ENCODE data around the gene ADCY2.

The ADCY2 gene

GRCh38 chr5:7517006-7517405, 121.1 kb downstream of the ADCY2 start:
- no peaks in the 10 kb centered on the region for H3K27me3 Mint-ChIP-seq
- no peaks in the 10 kb centered on the region for H3K36me3 Mint-ChIP-seq (ENCODE audit: insufficient read depth)
- H3K9me3 Mint-ChIP-seq = peaks cover 2 to 18% of the 10 kb centered on the region in 2 donors
- no peak for ATAC-seq (replicated peaks)
- H3K4me1 Mint-ChIP-seq (ENCODE audit: low read depth in 2 of 2) = no peaks in the 10 kb centered on the region
- no peak for DNase-seq
- H3K27ac Mint-ChIP-seq = no peak overlapping the region
- no peak overlapping the region for H3K4me3 Mint-ChIP-seq

GRCh38 chr5:7518947-7519560, 123.1 kb downstream of the ADCY2 start:
- Mint-ChIP-seq H3K27ac (no peak overlapping the region), H3K4me1 (ENCODE audit: low read depth in 2 of 2) (no peaks in the 10 kb centered on the region), H3K9me3 (peaks cover 6 to 14% of the 10 kb centered on the region in 2 donors), H3K27me3 (no peaks in the 10 kb centered on the region), H3K4me3 (no peak overlapping the region), H3K36me3 (ENCODE audit: insufficient read depth) (no peaks in the 10 kb centered on the region)
- DNase-seq = no peak
- no peak for ATAC-seq (replicated peaks)

- Mint-ChIP-seq H3K4me1 (ENCODE audit: low read depth in 2 of 2) (no peaks in the 10 kb centered on the region), H3K9me3 (peaks cover 4 to 14% of the 10 kb centered on the region in 2 donors), H3K27ac (no peak overlapping the region), H3K4me3 (no peak overlapping the region), H3K27me3 (no peaks in the 10 kb centered on the region), H3K36me3 (ENCODE audit: insufficient read depth) (no peaks in the 10 kb centered on the region)
- DNase-seq (no peak), ATAC-seq (replicated peaks) (no peak)
These were observed 123.6 kb downstream of the ADCY2 start for GRCh38 chr5:7519564-7519963.

GRCh38 chr5:7529880-7530279, 133.9 kb downstream of the ADCY2 start:
- H3K27me3 Mint-ChIP-seq = no peaks in the 10 kb centered on the region
- no peak overlapping the region for H3K27ac Mint-ChIP-seq
- no peaks in the 10 kb centered on the region for H3K4me1 Mint-ChIP-seq (ENCODE audit: low read depth in 2 of 2)
- ATAC-seq (replicated peaks) (no peak), DNase-seq (no peak)
- H3K9me3 Mint-ChIP-seq = peaks cover 7 to 24% of the 10 kb centered on the region in 2 donors
- H3K36me3 Mint-ChIP-seq (ENCODE audit: insufficient read depth) = no peaks in the 10 kb centered on the region
- no peak overlapping the region for H3K4me3 Mint-ChIP-seq

- Mint-ChIP-seq H3K27ac (no peak overlapping the region), H3K9me3 (peaks cover 10 to 24% of the 10 kb centered on the region in 2 donors), H3K4me3 (no peak overlapping the region), H3K4me1 (ENCODE audit: low read depth in 2 of 2) (no peaks in the 10 kb centered on the region), H3K36me3 (ENCODE audit: insufficient read depth) (no peaks in the 10 kb centered on the region), H3K27me3 (no peaks in the 10 kb centered on the region)
- ATAC-seq (replicated peaks) (no peak), DNase-seq (no peak)
These were observed 138.0 kb downstream of the ADCY2 start for GRCh38 chr5:7533941-7534340.

GRCh38 chr5:7534505-7534904, 138.6 kb downstream of the ADCY2 start:
- Mint-ChIP-seq H3K4me3 (no peak overlapping the region), H3K27me3 (no peaks in the 10 kb centered on the region), H3K9me3 (peaks cover 10 to 24% of the 10 kb centered on the region in 2 donors), H3K4me1 (ENCODE audit: low read depth in 2 of 2) (no peaks in the 10 kb centered on the region), H3K36me3 (ENCODE audit: insufficient read depth) (no peaks in the 10 kb centered on the region), H3K27ac (no peak overlapping the region)
- ATAC-seq (replicated peaks) (no peak), DNase-seq (no peak)

GRCh38 chr5:7537573-7537972, 141.6 kb downstream of the ADCY2 start:
- ATAC-seq (replicated peaks) (no peak), DNase-seq (no peak)
- Mint-ChIP-seq H3K27me3 (no peaks in the 10 kb centered on the region), H3K9me3 (peaks cover 4 to 10% of the 10 kb centered on the region in 2 donors), H3K27ac (no peak overlapping the region), H3K4me1 (ENCODE audit: low read depth in 2 of 2) (no peaks in the 10 kb centered on the region), H3K36me3 (ENCODE audit: insufficient read depth) (no peaks in the 10 kb centered on the region), H3K4me3 (no peak overlapping the region)

GRCh38 chr5:7539571-7539970, 143.6 kb downstream of the ADCY2 start:
- DNase-seq (no peak), ATAC-seq (replicated peaks) (no peak)
- H3K27me3 Mint-ChIP-seq = no peaks in the 10 kb centered on the region
- peaks cover 3 to 10% of the 10 kb centered on the region in 2 donors for H3K9me3 Mint-ChIP-seq
- no peak overlapping the region for H3K4me3 Mint-ChIP-seq
- H3K27ac Mint-ChIP-seq = no peak overlapping the region
- H3K4me1 Mint-ChIP-seq (ENCODE audit: low read depth in 2 of 2) = no peaks in the 10 kb centered on the region
- H3K36me3 Mint-ChIP-seq (ENCODE audit: insufficient read depth) = no peaks in the 10 kb centered on the region

- Mint-ChIP-seq H3K9me3 (peaks cover 4 to 10% of the 10 kb centered on the region in 2 donors), H3K36me3 (ENCODE audit: insufficient read depth) (no peaks in the 10 kb centered on the region), H3K4me1 (ENCODE audit: low read depth in 2 of 2) (no peaks in the 10 kb centered on the region), H3K4me3 (no peak overlapping the region), H3K27ac (no peak overlapping the region), H3K27me3 (no peaks in the 10 kb centered on the region)
- DNase-seq (no peak), ATAC-seq (replicated peaks) (no peak)
These were observed 145.0 kb downstream of the ADCY2 start for GRCh38 chr5:7540736-7541485.

GRCh38 chr5:7541898-7542297, 146.0 kb downstream of the ADCY2 start:
- ATAC-seq (replicated peaks) = no peak
- Mint-ChIP-seq H3K36me3 (ENCODE audit: insufficient read depth) (no peaks in the 10 kb centered on the region), H3K27ac (no peak overlapping the region), H3K9me3 (peaks cover 4 to 10% of the 10 kb centered on the region in 2 donors), H3K4me3 (no peak overlapping the region), H3K4me1 (ENCODE audit: low read depth in 2 of 2) (no peaks in the 10 kb centered on the region), H3K27me3 (no peaks in the 10 kb centered on the region)
- DNase-seq = no peak

GRCh38 chr5:7546555-7546954, 150.6 kb downstream of the ADCY2 start:
- Mint-ChIP-seq H3K9me3 (peaks cover 6 to 11% of the 10 kb centered on the region in 2 donors), H3K4me1 (ENCODE audit: low read depth in 2 of 2) (no peaks in the 10 kb centered on the region), H3K4me3 (no peak overlapping the region), H3K27ac (no peak overlapping the region), H3K27me3 (no peaks in the 10 kb centered on the region), H3K36me3 (ENCODE audit: insufficient read depth) (no peaks in the 10 kb centered on the region)
- ATAC-seq (replicated peaks) = no peak
- no peak for DNase-seq

- H3K36me3 Mint-ChIP-seq (ENCODE audit: insufficient read depth) = no peaks in the 10 kb centered on the region
- no peaks in the 10 kb centered on the region for H3K4me1 Mint-ChIP-seq (ENCODE audit: low read depth in 2 of 2)
- H3K27me3 Mint-ChIP-seq = no peaks in the 10 kb centered on the region
- H3K9me3 Mint-ChIP-seq = peaks cover 6 to 11% of the 10 kb centered on the region in 2 donors
- no peak overlapping the region for H3K4me3 Mint-ChIP-seq
- ATAC-seq (replicated peaks) = no peak
- DNase-seq = no peak
- no peak overlapping the region for H3K27ac Mint-ChIP-seq
These were observed 152.7 kb downstream of the ADCY2 start for GRCh38 chr5:7548596-7548995.

- Mint-ChIP-seq H3K27ac (no peak overlapping the region), H3K4me3 (no peak overlapping the region), H3K9me3 (peaks cover 0 to 3% of the 10 kb centered on the region in 2 donors), H3K27me3 (no peaks in the 10 kb centered on the region), H3K36me3 (ENCODE audit: insufficient read depth) (no peaks in the 10 kb centered on the region), H3K4me1 (ENCODE audit: low read depth in 2 of 2) (no peaks in the 10 kb centered on the region)
- DNase-seq = no peak
- no peak for ATAC-seq (replicated peaks)
These were observed 169.6 kb downstream of the ADCY2 start for GRCh38 chr5:7565559-7565958.

GRCh38 chr5:7576023-7576715, 180.2 kb downstream of the ADCY2 start:
- Mint-ChIP-seq H3K27ac (no peak overlapping the region), H3K9me3 (peaks cover 8 to 10% of the 10 kb centered on the region in 2 donors), H3K36me3 (ENCODE audit: insufficient read depth) (no peaks in the 10 kb centered on the region), H3K4me3 (no peak overlapping the region), H3K27me3 (no peaks in the 10 kb centered on the region), H3K4me1 (ENCODE audit: low read depth in 2 of 2) (no peaks in the 10 kb centered on the region)
- ATAC-seq (replicated peaks) = no peak
- no peak for DNase-seq

Data from effector memory CD8-positive, alpha-beta T cell (primary cell).